Stomach (tissue), 9 donors: ENCODE results near the gene EMC7. TPM values are rescaled to one million over a fixed set of nuclear protein-coding genes. Genes with fewer than 3 reads are reported as not detected.

Source experiments
- DNase-seq, 2 donors: peaks; one replicate each; pipeline versions ENCODE4 v3.0.0 to v3.0.0-alpha.2; 2013 to 2019
- H3K27ac ChIP-seq, 5 donors: fragments of 200-600 bp in 4 of 5; sonication (generic) in 4 of 5; one replicate each; pipeline ENCODE4 v1.5.1; 2013 to 2019; ENCODE audit warnings: mild to moderate bottlenecking in 1 of 5, moderate library complexity in 1 of 5
- H3K27me3 ChIP-seq, 3 donors: fragments of 200-600 bp; sonication (generic); one replicate each; pipeline ENCODE4 v1.5.1; 2017 to 2019; ENCODE audit warnings: mixed run types in 1 of 3
- H3K36me3 ChIP-seq, 4 donors: fragments of 200-600 bp; sonication (generic); 1 replicate in 3 of 4; 2 replicates in 1 of 4; pipeline ENCODE4 v1.5.1; 2016 to 2019
- H3K4me1 ChIP-seq, 4 donors: fragments of 200-600 bp; sonication (generic); one replicate each; pipeline ENCODE4 v1.5.1; 2016 to 2019
- H3K4me3 ChIP-seq, 4 donors: fragments of 200-600 bp; sonication (generic) in 3 of 4; one replicate each; pipeline ENCODE4 v1.5.1; 2016 to 2019; ENCODE audit warnings: mild to moderate bottlenecking in 1 of 4
- H3K9me3 ChIP-seq, 4 donors: fragments of 200-600 bp; sonication (generic); one replicate each; pipeline ENCODE4 v1.5.1; 2016 to 2019
- CTCF ChIP-seq, 7 experiments: fragments of 450-650 bp in 4 of 7; fragments of 200-600 bp in 3 of 7; sonication (generic) in 3 of 7; IDR thresholded peaks; one replicate each; pipeline ENCODE4 v1.5.1; 2016 to 2019; ENCODE audit warnings: antibody characterized with exemption in 7 of 7, control low read depth in 2 of 7, mild to moderate bottlenecking in 1 of 7
- EP300 ChIP-seq: sonication (generic); formaldehyde crosslinking; IDR thresholded peaks from one replicate; pipeline ENCODE4 v1.6.1; 2017; ENCODE audit warnings: antibody characterized with exemption
- POLR2A ChIP-seq, 4 donors: fragments of 450-650 bp; IDR thresholded peaks; one replicate each; pipeline ENCODE4 v1.6.1; 2016; ENCODE audit warnings: antibody characterized with exemption in 4 of 4, control low read depth in 2 of 4, mild to moderate bottlenecking in 1 of 4, moderate library complexity in 1 of 4
- POLR2AphosphoS5 ChIP-seq, 3 donors: sonication (generic); formaldehyde crosslinking; IDR thresholded peaks; one replicate each; pipeline ENCODE4 v1.6.1; 2016; ENCODE audit warnings: antibody characterized with exemption in 3 of 3
- WGBS, 5 donors: extraction: QIAGEN DNeasy Blood & Tissue Kit in 3 of 5; methylation state at CpG; one replicate each; pipeline versions ENCODE4 v1.1.5 to v1.1.7; 2013 to 2018; 5-methylcytosine and 5-hydroxymethylcytosine counted together
- intact Hi-C: fragments of 100-400 bp; cut with DNase I; formaldehyde crosslinking; loops from one replicate; pipeline ENCODE4 v1.15.1; 2023; ENCODE audit warnings: low total_unique reads
- polyA plus RNA-seq, 3 donors: library from polyadenylated mRNA; stranded (reverse); fragments of 200-250 nt; gene quantifications; one replicate each; pipeline ENCODE4 v1.2.3, GENCODE V29; 2013
- total RNA-seq, 5 donors: library from RNA; depleted of rRNA; stranded (reverse); fragments of >200 nt; gene quantifications; one replicate each; pipeline versions ENCODE4 v1.1.0 to v1.2.3, GENCODE V29; 2014 to 2016
- donor health status: healthy with polysubstance abuse.
- donor health status: Bipolar disorder and iron deficiency.
- donor health status: healthy.

Gene EMC7
- total and polyA plus RNA-seq, 8 donors: 23.2 to 73.5 (median 36.4) TPM

DNA sequence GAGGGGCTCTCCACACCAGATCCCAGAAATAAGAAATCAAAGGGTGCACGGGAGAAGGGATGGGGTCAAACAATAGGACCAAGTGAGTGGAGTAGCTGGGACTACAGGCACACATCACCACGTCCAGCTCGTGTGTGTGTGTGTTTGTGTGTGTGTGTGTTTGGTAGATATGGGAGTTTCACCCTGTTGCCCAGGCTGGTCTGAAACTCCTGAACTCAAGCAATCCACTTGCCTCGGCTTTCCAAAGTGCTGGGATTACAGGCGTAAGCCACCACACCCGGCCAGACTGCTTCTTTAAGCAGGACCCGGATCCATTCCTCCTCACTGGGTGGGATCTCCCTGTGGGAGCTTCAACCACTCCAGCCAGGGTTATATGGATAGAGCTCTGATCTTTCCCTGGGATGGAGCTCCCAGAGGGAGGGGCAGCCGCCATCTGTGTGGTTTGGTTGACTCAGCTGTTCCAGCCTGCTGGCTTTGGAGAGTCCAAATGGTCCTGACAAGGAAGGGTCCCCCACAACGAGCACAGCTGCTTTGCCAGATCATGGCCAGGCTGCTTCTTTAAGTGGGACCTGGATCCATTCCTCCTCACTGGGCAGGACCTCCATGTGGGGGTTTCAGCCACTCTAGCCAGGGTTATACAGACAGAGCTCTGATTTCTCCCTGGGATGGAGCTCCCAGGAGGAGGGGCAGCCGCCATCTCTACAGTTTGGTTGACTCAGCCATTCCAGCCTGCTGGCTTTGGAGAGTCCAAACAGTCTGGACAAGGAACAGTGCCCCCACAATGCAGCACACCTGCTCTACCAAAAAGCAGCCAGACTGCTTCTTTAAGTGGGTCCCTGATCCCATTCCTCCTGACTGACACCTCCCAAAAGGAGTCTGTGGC, 53.5 kb downstream of the EMC7 start:
- Histone ChIP-seq H3K9me3 (peaks cover 0 to 24% (median 11%) of the 10 kb centered on the region in 4 donors), H3K4me1 (no peaks in the 10 kb centered on the region), H3K27ac (no peak overlapping the region), H3K36me3 (no peaks in the 10 kb centered on the region), H3K27me3 (no peaks in the 10 kb centered on the region), H3K4me3 (no peak overlapping the region)
- no peak for TF ChIP-seq CTCF (IDR thresholded peaks at IDR 0.05)
- no peak for TF ChIP-seq EP300
- no peak for TF ChIP-seq POLR2A (IDR thresholded peaks at IDR 0.05)
- WGBS, 5 donors: 80 to 87% (median 84%) methylated on average over 9 to 10 of the region's 10 CpGs
- no peak for DNase-seq
- intact Hi-C loops: no loop called here

- H3K4me3 ChIP-seq: no peak overlapping the region
- WGBS, 5 donors: 89 to 91% (median 90%) methylated on average over 15 to 16 of the region's 16 CpGs
Measured at GRCh38 chr15:34046471-34047145, 55.1 kb downstream of the EMC7 start.

GRCh38 chr15:34043813-34044212, 57.8 kb downstream of the EMC7 start:
- H3K4me1 ChIP-seq: peaks cover 0 to 10% (median 7%) of the 10 kb centered on the region in 4 donors
- H3K27me3 ChIP-seq: no peaks in the 10 kb centered on the region
- no peaks in the 10 kb centered on the region for H3K36me3 ChIP-seq
- intact Hi-C loops: no loop called here
- DNase-seq: no peak
- H3K9me3 ChIP-seq: no peaks in the 10 kb centered on the region
- H3K4me3 ChIP-seq: no peak overlapping the region
- TF ChIP-seq EP300: no peak
- TF ChIP-seq POLR2AphosphoS5 (IDR thresholded peaks at IDR 0.05): no peak
- TF ChIP-seq POLR2A (IDR thresholded peaks at IDR 0.05): no peak
- TF ChIP-seq CTCF (IDR thresholded peaks at IDR 0.05): no peak
- 76 to 82% (median 81%) methylated on average over 2 of the region's 2 CpGs for WGBS, 5 donors
- no peak overlapping the region for H3K27ac ChIP-seq

More at GRCh38 chr15:34046471-34047145, 55.1 kb downstream of the EMC7 start:
- H3K4me1 ChIP-seq: no peaks in the 10 kb centered on the region
- TF ChIP-seq CTCF (IDR thresholded peaks at IDR 0.05): no peak
- TF ChIP-seq POLR2AphosphoS5 (IDR thresholded peaks at IDR 0.05): no peak
- no peak for TF ChIP-seq POLR2A (IDR thresholded peaks at IDR 0.05)
- no peak for TF ChIP-seq EP300
- no peaks in the 10 kb centered on the region for H3K27me3 ChIP-seq
- intact Hi-C loops: no loop called here
- no peaks in the 10 kb centered on the region for H3K36me3 ChIP-seq
- peaks cover 0 to 24% (median 11%) of the 10 kb centered on the region in 4 donors for H3K9me3 ChIP-seq
- no peak overlapping the region for H3K27ac ChIP-seq
- no peak for DNase-seq

- DNase-seq: no peak
- Histone ChIP-seq H3K27me3 (no peaks in the 10 kb centered on the region), H3K9me3 (no peaks in the 10 kb centered on the region), H3K4me1 (peaks cover 0 to 10% (median 7%) of the 10 kb centered on the region in 4 donors), H3K36me3 (no peaks in the 10 kb centered on the region), H3K4me3 (no peak overlapping the region), H3K27ac (no peak overlapping the region)
- WGBS, 5 donors: 62 to 84% (median 73%) methylated on average over 1 of the region's 1 CpG
- TF ChIP-seq POLR2AphosphoS5 (IDR thresholded peaks at IDR 0.05): no peak
- no peak for TF ChIP-seq EP300
- TF ChIP-seq CTCF (IDR thresholded peaks at IDR 0.05): no peak
- TF ChIP-seq POLR2A (IDR thresholded peaks at IDR 0.05): no peak
- intact Hi-C loops: no loop called here
Measured at GRCh38 chr15:34043391-34043790, 58.3 kb downstream of the EMC7 start.
